ENCODE results near the gene SOX6. TPM values are rescaled to one million over a fixed set of nuclear protein-coding genes. Genes with fewer than 3 reads are reported as not detected.

SOX6 gene
- total RNA-seq, result 0.14 and 3.7 TPM in 2 replicates
- 0.14 and 0.32 TPM in 2 replicates for polyA plus RNA-seq
- 0.16 and 0.23 TPM in 2 replicates for polyA plus RNA-seq (2011; cell fraction: cytosol; rRNA removed)
- 0.99 and 1.5 TPM in 2 replicates for polyA plus RNA-seq (2011; cell fraction: nucleus; rRNA removed)
- not detected in 2 replicates for polyA plus RNA-seq (2012)
- 0.39 and 1.6 TPM in 2 replicates for polyA minus RNA-seq
- polyA minus RNA-seq (2011; cell fraction: cytosol; rRNA and poly(A)+ RNA removed), result not detected
- 6.4 and 9.0 TPM in 2 replicates for polyA minus RNA-seq (2011; cell fraction: nucleus; rRNA and poly(A)+ RNA removed)
- percentile 36 among the genes with signal in this experiment for Bru-seq, nascent RNA
- BruChase-seq, experiment 1, labeled RNA remaining after a 6-hour chase, result percentile 12 among the genes with signal in this experiment
- percentile 17 among the genes with signal in this experiment for BruChase-seq, experiment 2, labeled RNA remaining after a 2-hour chase
- long read RNA-seq, result 0 reads

DNA sequence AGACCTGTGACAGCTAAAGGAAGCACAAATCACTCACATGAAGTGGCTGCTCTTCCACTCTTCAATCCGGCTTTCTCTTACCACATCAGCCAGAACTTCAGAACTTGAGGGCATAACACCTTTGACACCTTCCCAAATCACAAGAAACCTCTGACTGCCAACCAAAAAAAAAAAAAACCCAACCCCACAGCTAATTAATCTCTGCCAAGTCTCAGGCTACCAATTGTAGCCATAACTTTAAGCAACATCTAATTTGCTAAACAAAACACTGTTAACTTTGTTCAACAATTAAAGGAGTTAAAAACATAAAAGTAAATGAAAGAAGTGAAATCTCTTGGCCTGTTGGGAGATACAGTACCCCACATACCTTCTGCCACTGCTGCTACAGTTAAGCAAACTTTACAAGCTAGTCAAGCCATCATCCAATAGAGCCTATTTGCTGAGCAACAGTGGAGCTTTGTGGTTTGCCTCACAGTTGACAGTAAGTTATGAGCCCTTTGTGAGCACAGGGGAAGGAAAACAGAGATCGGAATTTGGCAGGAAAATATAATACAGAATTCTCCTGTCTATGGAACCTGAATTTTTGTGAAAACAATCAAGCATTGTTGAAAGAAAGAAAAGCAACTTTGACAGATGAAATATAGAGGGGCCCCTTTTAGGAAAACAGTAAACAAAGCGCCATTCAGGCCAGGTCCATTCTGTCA is at the start of gene SOX6:
Gene SOX6 (minus strand): TSS at position 490 of the 704 bp plus-strand sequence. CDS start 15,298 bp downstream, outside the sequence.
- H3K27me3 ChIP-seq (ENCODE audit: control insufficient read depth in 2 of 2, insufficient read depth in 2 of 2, low read length in 2 of 2), result no peaks in the 10 kb centered on the region
- no peak for FAIRE-seq
- no peak within 1 kb of the TSS for H3K27ac ChIP-seq (ENCODE audit: insufficient read depth, low read depth, low read length)
- H3K4me1 ChIP-seq (ENCODE audit: control insufficient read depth, extremely low read depth, insufficient read depth, low read length), result no peaks in the 10 kb centered on the region
- no peak within 1 kb of the TSS for H3K4me2 ChIP-seq (ENCODE audit: insufficient read depth, low read length)
- BruUV-seq (replicated peaks), result no TSS peak
- POLR2A ChIA-PET, result no interaction called here
- dilution Hi-C loops (cut with MboI; ENCODE audit: extremely low pct_ligation_motif_present, low sequenced_read_pairs) (no loop called here), intact Hi-C loops (cut with micrococcal nuclease) (no loop called here)
- no peaks in the 10 kb centered on the region for H3K9me3 ChIP-seq (replicated peaks; ENCODE audit: control insufficient read depth, insufficient read depth, low read length)
- H3K79me2 ChIP-seq (ENCODE audit: control insufficient read depth, insufficient read depth, low read length), result no peaks in the 10 kb centered on the region
- DNase-seq (ENCODE audit: low read depth, low spot score), result no peak
- no peaks in the 10 kb centered on the region for H3K36me3 ChIP-seq (ENCODE audit: control insufficient read depth in 2 of 2, extremely low read depth in 1 of 2, insufficient read depth in 2 of 2, low read length in 2 of 2)
- H4K20me1 ChIP-seq (replicated peaks; ENCODE audit: control insufficient read depth, extremely low read depth, insufficient read depth, low read length), result no peaks in the 10 kb centered on the region
- CTCF ChIA-PET, result no interaction called here
- H3K9me1 ChIP-seq (replicated peaks; ENCODE audit: control insufficient read depth, extremely low read depth, insufficient read depth, low read length), result no peaks in the 10 kb centered on the region
- no peak within 1 kb of the TSS for H2AFZ ChIP-seq (ENCODE audit: low read depth, low read length)
- H3K4me3 ChIP-seq (replicated peaks in 1 of 3; ENCODE audit: insufficient read depth in 1 of 3, low read depth in 1 of 3, low read length in 3 of 3), result no peak within 1 kb of the TSS
- no peak for TF ChIP-seq GATA2 (IDR thresholded peaks at IDR 0.05; ENCODE audit: insufficient read depth, insufficient read length, low read depth, low read length)
- no peak for TF ChIP-seq JUN (IDR thresholded peaks at IDR 0.05; ENCODE audit: borderline replicate concordance, insufficient read depth, insufficient read length, low read depth)
- no peak for TF ChIP-seq MYC (IDR thresholded peaks at IDR 0.05; ENCODE audit: low read depth, low read length)
- H3K9ac ChIP-seq (replicated peaks; ENCODE audit: extremely low read depth, insufficient read depth, low read length), result no peak within 1 kb of the TSS

DNA sequence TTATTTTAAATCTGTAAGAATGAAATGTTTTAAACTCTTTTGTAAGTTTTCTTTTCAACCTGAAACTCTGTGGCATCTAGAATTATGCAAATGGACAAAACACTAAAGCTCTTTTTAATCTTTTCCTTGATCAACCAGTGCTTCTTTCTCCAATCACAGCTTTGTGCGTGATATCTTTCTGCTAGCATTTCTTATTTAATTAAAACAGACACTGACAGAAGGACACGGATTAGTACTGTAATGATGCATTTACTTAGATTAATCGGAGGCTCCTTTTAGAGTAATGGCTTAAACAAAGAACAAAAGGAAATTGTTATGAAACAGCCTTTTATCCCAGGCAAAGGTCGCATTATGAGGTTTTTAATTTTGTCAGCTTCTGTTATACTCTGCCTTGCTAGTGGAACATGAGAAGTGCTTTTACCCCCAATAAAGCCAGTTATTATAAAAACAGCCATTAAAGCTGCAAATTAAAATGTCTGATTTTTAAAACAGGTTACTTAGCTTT is 48.5 kb upstream of the SOX6 start:
- no peak overlapping the region for H3K9ac ChIP-seq (replicated peaks; ENCODE audit: extremely low read depth, insufficient read depth, low read length)
- H3K4me3 ChIP-seq (replicated peaks in 1 of 3; ENCODE audit: insufficient read depth in 1 of 3, low read depth in 1 of 3, low read length in 3 of 3), result no peak overlapping the region
- no peaks in the 10 kb centered on the region for H3K4me1 ChIP-seq (ENCODE audit: control insufficient read depth, extremely low read depth, insufficient read depth, low read length)
- dilution Hi-C loops (cut with MboI; ENCODE audit: extremely low pct_ligation_motif_present, low sequenced_read_pairs), result no loop called here
- FAIRE-seq, result no peak
- H3K36me3 ChIP-seq (ENCODE audit: control insufficient read depth in 2 of 2, extremely low read depth in 1 of 2, insufficient read depth in 2 of 2, low read length in 2 of 2), result no peaks in the 10 kb centered on the region
- H4K20me1 ChIP-seq (replicated peaks; ENCODE audit: control insufficient read depth, extremely low read depth, insufficient read depth, low read length), result no peaks in the 10 kb centered on the region
- no peak overlapping the region for H2AFZ ChIP-seq (ENCODE audit: low read depth, low read length)
- intact Hi-C loops (cut with micrococcal nuclease), result no loop called here
- no peak overlapping the region for H3K27ac ChIP-seq (ENCODE audit: insufficient read depth, low read depth, low read length)
- H3K27me3 ChIP-seq (ENCODE audit: control insufficient read depth in 2 of 2, insufficient read depth in 2 of 2, low read length in 2 of 2), result no peaks in the 10 kb centered on the region
- no peak overlapping the region for H3K4me2 ChIP-seq (ENCODE audit: insufficient read depth, low read length)
- H3K79me2 ChIP-seq (ENCODE audit: control insufficient read depth, insufficient read depth, low read length), result no peaks in the 10 kb centered on the region
- DNase-seq (ENCODE audit: low read depth, low spot score), result no peak
- BruUV-seq (replicated peaks), result no TSS peak
- TF ChIP-seq, protein P1, sequence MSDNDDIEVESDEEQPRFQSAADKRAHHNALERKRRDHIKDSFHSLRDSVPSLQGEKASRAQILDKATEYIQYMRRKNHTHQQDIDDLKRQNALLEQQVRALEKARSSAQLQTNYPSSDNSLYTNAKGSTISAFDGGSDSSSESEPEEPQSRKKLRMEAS (IDR thresholded peaks at IDR 0.05; ENCODE audit: insufficient read depth, insufficient read length), result no peak
- TF ChIP-seq MYC (IDR thresholded peaks at IDR 0.05; ENCODE audit: low read depth, low read length) (no peak), POLR2A (IDR thresholded peaks at IDR 0.05; ENCODE audit: low read depth, low read length) (no peak), JUN (IDR thresholded peaks at IDR 0.05; ENCODE audit: borderline replicate concordance, insufficient read depth, insufficient read length, low read depth) (no peak), GATA2 (IDR thresholded peaks at IDR 0.05; ENCODE audit: insufficient read depth, insufficient read length, low read depth, low read length) (no peak), EZH2 (IDR thresholded peaks at IDR 0.05; ENCODE audit: borderline replicate concordance, low read depth, low read length, severe bottlenecking) (no peak), POLR2AphosphoS5 (IDR thresholded peaks at IDR 0.05; ENCODE audit: insufficient read depth, low read depth, low read length) (no peak)
- TF ChIP-seq, protein P2, sequence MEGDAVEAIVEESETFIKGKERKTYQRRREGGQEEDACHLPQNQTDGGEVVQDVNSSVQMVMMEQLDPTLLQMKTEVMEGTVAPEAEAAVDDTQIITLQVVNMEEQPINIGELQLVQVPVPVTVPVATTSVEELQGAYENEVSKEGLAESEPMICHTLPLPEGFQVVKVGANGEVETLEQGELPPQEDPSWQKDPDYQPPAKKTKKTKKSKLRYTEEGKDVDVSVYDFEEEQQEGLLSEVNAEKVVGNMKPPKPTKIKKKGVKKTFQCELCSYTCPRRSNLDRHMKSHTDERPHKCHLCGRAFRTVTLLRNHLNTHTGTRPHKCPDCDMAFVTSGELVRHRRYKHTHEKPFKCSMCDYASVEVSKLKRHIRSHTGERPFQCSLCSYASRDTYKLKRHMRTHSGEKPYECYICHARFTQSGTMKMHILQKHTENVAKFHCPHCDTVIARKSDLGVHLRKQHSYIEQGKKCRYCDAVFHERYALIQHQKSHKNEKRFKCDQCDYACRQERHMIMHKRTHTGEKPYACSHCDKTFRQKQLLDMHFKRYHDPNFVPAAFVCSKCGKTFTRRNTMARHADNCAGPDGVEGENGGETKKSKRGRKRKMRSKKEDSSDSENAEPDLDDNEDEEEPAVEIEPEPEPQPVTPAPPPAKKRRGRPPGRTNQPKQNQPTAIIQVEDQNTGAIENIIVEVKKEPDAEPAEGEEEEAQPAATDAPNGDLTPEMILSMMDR (IDR thresholded peaks at IDR 0.05; ENCODE audit: extremely low read depth in 1 of 2, insufficient read depth in 1 of 2, low read depth in 1 of 2, low read length in 2 of 2), result no peak
- ChIA-PET POLR2A (no interaction called here), CTCF (interaction anchor here (1.3 kb wide), 1 partner anchor 10 kb away, joined by 4 read pairs; no protein-coding TSS in a partner anchor)
- H3K9me3 ChIP-seq (replicated peaks; ENCODE audit: control insufficient read depth, insufficient read depth, low read length), result no peaks in the 10 kb centered on the region
- no peaks in the 10 kb centered on the region for H3K9me1 ChIP-seq (replicated peaks; ENCODE audit: control insufficient read depth, extremely low read depth, insufficient read depth, low read length)
